H1 (cell line): ENCODE measurements around the gene WIPF1.

ENCODE experiments used
- BRCA1 ChIP-seq: IDR thresholded peaks from 2 replicates; pipeline ENCODE4 v1.6.1; 2012; ENCODE audit warnings: low read depth, low read length, improper control_type of control experiment
- CTCF ChIP-seq, 3 experiments: IDR thresholded peaks; 1 replicate in 2 of 3; 2 replicates in 1 of 3; pipeline versions ENCODE4 v1.5.1 to v1.6.1; 2011; ENCODE audit warnings: low read length in 3 of 3, mild to moderate bottlenecking in 3 of 3, inconsistent platforms in 2 of 3, low read depth in 1 of 3, moderate library complexity in 1 of 3; ENCODE audit not compliant: insufficient read depth in 1 of 3; ENCODE audit errors: control extremely low read depth in 1 of 3
- USF2 ChIP-seq: IDR thresholded peaks from 2 replicates; pipeline ENCODE4 v1.6.1; 2011; ENCODE audit warnings: low read length, improper control_type of control experiment

- TF ChIP-seq CTCF (IDR thresholded peaks at IDR 0.05; ENCODE audit: control extremely low read depth in 1 of 3, insufficient read depth in 1 of 3, low read depth in 1 of 3, low read length in 3 of 3) (no peak), BRCA1 (no peak), USF2 (no peak)
These were observed 52.4 kb downstream of the WIPF1 start for GRCh38 chr2:174545240-174545639.
